ENCODE measurements around the gene OGDH. TPM values are rescaled to one million over a fixed set of nuclear protein-coding genes. Genes with fewer than 3 reads are reported as not detected.

Gene OGDH
- total and polyA plus RNA-seq, 2 experiments from 2014 or later: 31.4 to 75.3 TPM

DNA sequence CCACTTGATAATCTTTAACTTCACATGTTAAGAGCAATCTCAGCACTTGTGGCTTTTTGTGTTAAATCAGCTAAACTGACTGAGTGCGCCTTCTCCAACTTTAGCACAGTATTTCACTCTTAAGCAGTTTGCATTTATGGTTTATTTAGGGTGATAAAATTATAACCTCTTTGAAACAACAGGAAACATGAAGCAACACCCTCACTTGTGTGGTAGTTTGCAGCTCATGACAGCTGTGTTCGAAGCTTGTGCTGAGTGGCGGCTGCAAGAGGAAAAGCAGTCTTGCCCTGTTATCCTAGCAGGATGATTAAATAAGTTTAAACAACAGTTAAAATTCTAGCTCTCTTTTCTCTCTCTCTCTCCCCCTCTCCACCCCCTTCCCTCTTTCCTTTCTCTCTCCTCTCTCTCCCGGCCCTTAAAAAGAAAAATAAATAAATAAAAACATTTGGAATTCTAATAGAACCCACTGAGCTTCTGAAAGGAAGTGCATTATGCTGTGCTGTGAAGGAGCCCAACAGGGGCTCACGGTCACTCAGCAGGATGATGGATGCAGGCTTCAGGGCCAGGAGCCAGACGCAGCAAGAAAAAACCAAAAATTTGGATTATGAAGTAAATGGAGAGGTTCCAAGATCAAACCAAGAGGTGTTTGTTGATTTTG, 25.2 kb downstream of the OGDH start:
- Histone ChIP-seq H3K4me2 (ENCODE audit: unreplicated experiment) (no peak overlapping the region), H3K4me1 (ENCODE audit: insufficient read depth) (peaks cover 27% of the 10 kb centered on the region), H2AFZ (no peak overlapping the region), H3K9ac (no peak overlapping the region), H3K9me2 (ENCODE audit: insufficient read depth) (no peaks in the 10 kb centered on the region), H3K27ac (no peak overlapping the region), H3K36me3 (ENCODE audit: low read depth) (no peaks in the 10 kb centered on the region; the same call in 1 of the 2 replicates), H3K79me2 (ENCODE audit: insufficient read depth) (peaks cover 59% of the 10 kb centered on the region), H3K9me3 (ENCODE audit: low read depth) (no peaks in the 10 kb centered on the region), H3K27me3 (replicated peaks; ENCODE audit: insufficient read depth) (no peaks in the 10 kb centered on the region), H4K20me1 (ENCODE audit: insufficient read depth) (no peaks in the 10 kb centered on the region), H3K4me3 (no peak overlapping the region), H3F3A (ENCODE audit: insufficient read depth) (peaks cover 31% of the 10 kb centered on the region)
- TF ChIP-seq EZH2phosphoT487 (IDR thresholded peaks at IDR 0.05; ENCODE audit: insufficient read depth, low read depth): no peak
- no peak for DNase-seq
- in situ Hi-C loops (cut with MboI): no loop called here
- 81 to 84% methylated on average over 6 of the region's 6 CpGs for WGBS, 2 experiments (ENCODE audit: low coverage in 1 of 2, low lambda C conversion rate in 2 of 2, missing lambda C conversion rate in 2 of 2)

DNA sequence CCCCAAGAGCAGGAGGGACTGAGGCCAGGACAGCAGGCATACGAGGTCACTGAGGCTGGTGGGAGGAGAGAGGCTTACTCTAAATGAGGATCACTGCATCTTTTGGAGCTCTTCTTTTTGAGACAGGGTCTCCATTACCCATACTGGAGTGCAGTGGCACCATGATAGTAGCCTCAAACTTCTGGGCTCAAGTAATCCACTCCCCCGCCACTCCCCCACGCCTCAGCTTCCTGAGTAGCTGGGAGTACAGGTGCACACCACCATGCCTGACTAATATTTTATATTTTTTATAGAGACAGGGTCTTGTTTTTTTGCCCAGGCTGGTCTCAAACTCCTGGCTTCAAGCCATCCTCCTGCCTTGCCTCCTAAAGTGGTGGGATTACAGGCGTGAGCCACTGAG, 25.8 kb downstream of the OGDH start:
- no peak overlapping the region for H3K9ac ChIP-seq
- peaks cover 33% of the 10 kb centered on the region for H3F3A ChIP-seq (ENCODE audit: insufficient read depth)
- no peaks in the 10 kb centered on the region for H3K27me3 ChIP-seq (replicated peaks; ENCODE audit: insufficient read depth)
- in situ Hi-C loops (cut with MboI): no loop called here
- H3K9me3 ChIP-seq (ENCODE audit: low read depth): no peaks in the 10 kb centered on the region
- peaks cover 59% of the 10 kb centered on the region for H3K79me2 ChIP-seq (ENCODE audit: insufficient read depth)
- no peaks in the 10 kb centered on the region for H4K20me1 ChIP-seq (ENCODE audit: insufficient read depth)
- H3K36me3 ChIP-seq (ENCODE audit: low read depth): no peaks in the 10 kb centered on the region; the same call in 1 of the 2 replicates
- no peak overlapping the region for H3K27ac ChIP-seq
- no peak overlapping the region for H3K4me2 ChIP-seq (ENCODE audit: unreplicated experiment)
- TF ChIP-seq EZH2phosphoT487 (IDR thresholded peaks at IDR 0.05; ENCODE audit: insufficient read depth, low read depth) (no peak), EZH2 (IDR thresholded peaks at IDR 0.05; ENCODE audit: insufficient read depth, poor library complexity, severe bottlenecking) (no peak)
- WGBS, 2 experiments (ENCODE audit: low coverage in 1 of 2, low lambda C conversion rate in 2 of 2, missing lambda C conversion rate in 2 of 2): 90 to 97% methylated on average over 3 to 4 of the region's 4 CpGs
- no peak for DNase-seq
- H3K4me3 ChIP-seq: no peak overlapping the region
- peaks cover 27% of the 10 kb centered on the region for H3K4me1 ChIP-seq (ENCODE audit: insufficient read depth)
- no peaks in the 10 kb centered on the region for H3K9me2 ChIP-seq (ENCODE audit: insufficient read depth)
- H2AFZ ChIP-seq: no peak overlapping the region

DNA sequence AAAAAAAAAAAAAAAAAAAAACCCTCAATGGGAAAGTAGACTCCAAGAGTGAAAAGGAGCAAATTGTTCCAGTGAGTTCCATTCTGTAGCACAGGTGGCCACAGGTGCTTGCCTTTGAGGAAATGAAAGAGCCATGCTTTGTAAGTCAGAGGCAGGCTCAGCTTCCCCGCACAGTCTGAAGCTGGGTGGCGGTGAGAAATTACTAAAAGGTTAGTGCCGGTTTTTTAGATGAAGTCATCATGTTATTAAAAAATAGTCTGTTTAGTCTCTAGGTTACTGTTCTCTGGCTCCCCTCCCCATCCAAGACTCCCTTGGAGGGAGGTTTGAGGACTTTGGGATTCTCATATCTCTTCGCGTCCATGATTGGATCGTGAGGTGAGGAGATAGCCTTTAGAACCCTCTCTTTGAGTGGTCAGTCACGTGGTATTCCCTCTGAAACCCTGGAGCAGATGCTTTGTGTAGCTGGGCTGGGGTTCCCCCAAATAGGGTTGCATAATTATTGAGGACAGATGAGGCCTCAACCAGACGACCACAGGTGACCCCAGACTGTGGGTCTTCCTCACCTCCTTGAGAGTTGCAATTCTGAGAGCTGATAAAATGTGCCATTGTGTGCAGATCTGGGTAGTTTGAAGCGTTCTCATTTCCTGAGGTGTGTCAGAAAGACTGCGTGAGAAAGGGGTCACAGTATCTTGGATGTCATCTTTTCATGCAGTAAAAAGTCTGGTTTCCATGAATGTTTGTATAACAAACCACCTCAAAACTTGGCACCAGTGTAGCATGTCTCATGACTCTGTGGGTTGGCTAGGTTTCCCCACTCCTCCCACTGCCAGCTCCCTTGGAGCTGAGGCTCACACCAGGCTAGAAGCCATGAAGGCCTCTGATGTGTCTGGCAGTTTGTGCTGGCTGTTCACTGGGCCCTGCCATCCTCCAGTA, 27.1 kb downstream of the OGDH start:
- H3K36me3 ChIP-seq (ENCODE audit: low read depth): no peaks in the 10 kb centered on the region
- H3K4me2 ChIP-seq (ENCODE audit: unreplicated experiment): peak overlapping the region; percentile 66
- H3K27ac ChIP-seq: peak overlapping the region; percentile 100
- in situ Hi-C loops (cut with MboI): no loop called here
- H3K79me2 ChIP-seq (ENCODE audit: insufficient read depth): peaks cover 56% of the 10 kb centered on the region
- H3K4me1 ChIP-seq (ENCODE audit: insufficient read depth): peaks cover 39% of the 10 kb centered on the region
- peak overlapping the region; percentile 35; the same call in 1 of the 2 replicates for H3K4me3 ChIP-seq
- TF ChIP-seq EZH2phosphoT487 (IDR thresholded peaks at IDR 0.05; ENCODE audit: insufficient read depth, low read depth) (no peak), EZH2 (IDR thresholded peaks at IDR 0.05; ENCODE audit: insufficient read depth, poor library complexity, severe bottlenecking) (no peak)
- no peaks in the 10 kb centered on the region for H3K9me2 ChIP-seq (ENCODE audit: insufficient read depth)
- 39 to 44% methylated on average over 10 of the region's 10 CpGs for WGBS, 2 experiments (ENCODE audit: low coverage in 1 of 2, low lambda C conversion rate in 2 of 2, missing lambda C conversion rate in 2 of 2)
- no peaks in the 10 kb centered on the region for H4K20me1 ChIP-seq (ENCODE audit: insufficient read depth)
- DNase-seq: peak; percentile 99
- H3K9me3 ChIP-seq (ENCODE audit: low read depth): no peaks in the 10 kb centered on the region
- H2AFZ ChIP-seq: no peak overlapping the region
- H3K9ac ChIP-seq: peak overlapping the region; percentile 86
- H3F3A ChIP-seq (ENCODE audit: insufficient read depth): peaks cover 45% of the 10 kb centered on the region
- H3K27me3 ChIP-seq (replicated peaks; ENCODE audit: insufficient read depth): no peaks in the 10 kb centered on the region

GRCh38 chr7:44634187-44634838, 27.9 kb downstream of the OGDH start:
- no peaks in the 10 kb centered on the region for H3K27me3 ChIP-seq (replicated peaks; ENCODE audit: insufficient read depth)
- H3K4me3 ChIP-seq: no peak overlapping the region
- H3K9me3 ChIP-seq (ENCODE audit: low read depth): no peaks in the 10 kb centered on the region
- no peaks in the 10 kb centered on the region for H4K20me1 ChIP-seq (ENCODE audit: insufficient read depth)
- H3K9ac ChIP-seq: peak overlapping the region; percentile 86
- H3K27ac ChIP-seq: peak overlapping the region; percentile 100
- peaks cover 56% of the 10 kb centered on the region for H3K79me2 ChIP-seq (ENCODE audit: insufficient read depth)
- no peaks in the 10 kb centered on the region for H3K36me3 ChIP-seq (ENCODE audit: low read depth)
- peaks cover 50% of the 10 kb centered on the region for H3F3A ChIP-seq (ENCODE audit: insufficient read depth)
- H3K4me2 ChIP-seq (ENCODE audit: unreplicated experiment): peak overlapping the region; percentile 52
- TF ChIP-seq EZH2phosphoT487 (IDR thresholded peaks at IDR 0.05; ENCODE audit: insufficient read depth, low read depth): no peak
- TF ChIP-seq EZH2 (IDR thresholded peaks at IDR 0.05; ENCODE audit: insufficient read depth, poor library complexity, severe bottlenecking): no peak
- in situ Hi-C loops (cut with MboI): no loop called here
- no peaks in the 10 kb centered on the region for H3K9me2 ChIP-seq (ENCODE audit: insufficient read depth)
- WGBS, 2 experiments (ENCODE audit: low coverage in 1 of 2, low lambda C conversion rate in 2 of 2, missing lambda C conversion rate in 2 of 2): 24 to 38% methylated on average over 5 of the region's 5 CpGs
- peaks cover 47% of the 10 kb centered on the region for H3K4me1 ChIP-seq (ENCODE audit: insufficient read depth)
- DNase-seq: no peak
- no peak overlapping the region for H2AFZ ChIP-seq
